Common myeloid progenitor, CD34-positive (primary cell): ENCODE results near the gene GLCE.

ENCODE experiments used
- CTCF ChIA-PET: fragments of 350-600 bp; sonication (Branson Sonifier 250); formaldehyde crosslinking; loops from one replicate; lab custom pipeline; 2021; ENCODE audit warnings: antibody characterized with exemption; lab: Charles Lee
- POLR2A ChIA-PET: fragments of 350-600 bp; sonication (Branson Sonifier 250); formaldehyde crosslinking; loops from one replicate; lab custom pipeline; 2021; ENCODE audit warnings: antibody characterized with exemption; lab: Charles Lee
- DNase-seq, 3 donors: peaks; one replicate each; pipeline versions ENCODE4 v3.0.0 to v3.0.0-alpha.2; 2013
- H3K27ac ChIP-seq, 2 experiments: 1 replicate in 1 of 2; 2 replicates in 1 of 2; pipeline ENCODE4 v1.7.0; 2013; ENCODE audit warnings: inconsistent platforms in 2 of 2, low read length in 2 of 2, mild to moderate bottlenecking in 2 of 2, low read depth in 1 of 2, moderate library complexity in 1 of 2; ENCODE audit not compliant: severe bottlenecking in 2 of 2, insufficient read depth in 1 of 2, poor library complexity in 1 of 2
- H3K27me3 ChIP-seq, 5 experiments: replicated peaks in 2 of 5; 1 replicate in 3 of 5; 2 replicates in 2 of 5; pipeline versions ENCODE4 v1.6.1 to v1.7.0; 2013; ENCODE audit warnings: low read length in 4 of 5, mild to moderate bottlenecking in 2 of 5, moderate library complexity in 2 of 5, inconsistent platforms in 1 of 5; ENCODE audit not compliant: insufficient read depth in 5 of 5, control insufficient read depth in 4 of 5
- H3K36me3 ChIP-seq, 4 experiments: 1 replicate in 2 of 4; 2 replicates in 2 of 4; pipeline versions ENCODE4 v1.6.1 to v1.7.0; 2013; ENCODE audit warnings: low read length in 3 of 4, control low read depth in 1 of 4, mild to moderate bottlenecking in 1 of 4; ENCODE audit not compliant: control insufficient read depth in 4 of 4, insufficient read depth in 4 of 4
- H3K4me1 ChIP-seq, 4 experiments: 1 replicate in 3 of 4; 2 replicates in 1 of 4; pipeline versions ENCODE4 v1.6.1 to v1.7.1; 2013; ENCODE audit warnings: low read length in 3 of 4, mild to moderate bottlenecking in 3 of 4, control low read depth in 1 of 4, inconsistent platforms in 1 of 4, moderate library complexity in 1 of 4; ENCODE audit not compliant: control insufficient read depth in 4 of 4, insufficient read depth in 4 of 4; ENCODE audit errors: control extremely low read depth in 1 of 4
- H3K4me3 ChIP-seq, 7 experiments: 1 replicate in 4 of 7; 2 replicates in 3 of 7; pipeline versions ENCODE4 v1.5.1 to v1.7.0; 2013; ENCODE audit warnings: mild to moderate bottlenecking in 7 of 7, low read length in 6 of 7, moderate library complexity in 6 of 7, inconsistent platforms in 2 of 7, low read depth in 2 of 7, control low read depth in 1 of 7; ENCODE audit not compliant: insufficient read depth in 4 of 7, control insufficient read depth in 1 of 7; ENCODE audit errors: extremely low read depth in 1 of 7
- H3K9me3 ChIP-seq, 5 experiments: 1 replicate in 4 of 5; 2 replicates in 1 of 5; pipeline versions ENCODE4 v1.6.1 to v1.7.1; 2013; ENCODE audit warnings: low read length in 4 of 5, mild to moderate bottlenecking in 2 of 5, inconsistent platforms in 1 of 5, low read depth in 1 of 5, moderate library complexity in 1 of 5; ENCODE audit not compliant: control insufficient read depth in 4 of 5, insufficient read depth in 2 of 5; ENCODE audit errors: control extremely low read depth in 1 of 5
- WGBS: methylation state at CpG from one replicate; pipeline ENCODE4 v1.1.5; 2013; ENCODE audit not compliant: insufficient coverage; 5-methylcytosine and 5-hydroxymethylcytosine counted together

GLCE gene

DNA sequence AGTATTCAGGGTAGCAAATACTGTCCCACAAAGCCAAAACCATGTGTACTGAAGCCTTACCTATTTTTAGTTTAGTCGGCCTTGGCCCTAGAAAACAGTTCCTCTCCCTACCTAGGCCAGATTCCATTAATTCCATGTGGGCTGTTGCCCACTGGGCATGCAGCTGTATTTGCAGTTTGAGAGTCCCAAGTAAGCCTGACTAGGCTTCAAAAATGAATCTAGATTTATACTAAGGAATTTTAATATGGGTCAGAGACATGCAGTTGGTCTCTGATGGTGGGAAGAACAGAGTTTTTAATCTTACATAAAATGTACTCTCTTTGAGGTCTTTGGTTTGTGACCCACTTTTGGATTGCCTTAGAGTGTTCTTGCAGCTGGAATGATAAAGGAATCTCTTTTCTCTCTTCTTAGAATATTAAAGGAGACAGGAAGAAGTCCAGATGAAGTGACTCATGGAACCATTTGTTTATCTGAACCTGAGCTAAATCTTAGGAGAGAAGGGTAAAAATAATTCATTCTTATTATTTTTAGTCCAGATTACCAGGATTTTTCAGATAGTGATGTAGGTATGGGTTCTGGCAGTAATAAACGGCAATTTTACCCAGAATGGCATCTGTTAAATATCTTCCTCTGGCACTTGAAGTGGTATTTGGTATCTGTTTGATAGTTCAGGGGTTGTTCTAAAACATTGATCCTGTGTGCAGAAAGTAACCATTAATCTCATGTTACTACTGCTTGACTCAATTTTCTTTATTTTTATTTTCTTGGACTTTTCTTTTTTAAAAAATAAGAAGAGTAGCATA lies 33.8 kb downstream of the GLCE start:
- Histone ChIP-seq H3K4me1 (no peaks in the 10 kb centered on the region), H3K36me3 (peaks cover 0 to 8% (median 5%) of the 10 kb centered on the region in 4 experiments), H3K4me3 (no peak overlapping the region), H3K27ac (no peak overlapping the region), H3K27me3 (no peaks in the 10 kb centered on the region), H3K9me3 (peaks cover 0 to 21% (median 0%) of the 10 kb centered on the region in 5 experiments)
- POLR2A ChIA-PET, result no interaction called here
- WGBS, result 100% methylated on average over 2 of the region's 2 CpGs
- CTCF ChIA-PET, result no interaction called here
- DNase-seq, result no peak

DNA sequence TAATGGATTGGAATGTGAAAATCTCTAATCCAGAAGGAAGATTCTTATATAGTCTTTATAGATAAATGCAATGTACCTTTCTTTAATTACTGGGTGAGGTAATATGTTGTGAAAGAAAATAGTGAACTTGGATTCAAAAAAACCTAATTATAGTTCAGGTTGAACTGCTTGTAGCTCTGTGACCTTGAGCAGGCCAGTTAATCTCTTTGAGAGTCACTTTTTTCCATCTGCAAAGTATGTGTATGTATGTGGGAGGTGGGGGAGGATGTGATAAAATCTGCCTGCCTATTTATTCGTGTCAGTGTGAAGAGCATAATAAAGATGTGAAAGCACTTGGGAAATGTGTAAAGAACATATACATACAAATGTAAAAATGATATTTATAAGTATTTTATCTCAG lies 34.4 kb downstream of the GLCE start:
- DNase-seq, result no peak
- Histone ChIP-seq H3K27me3 (no peaks in the 10 kb centered on the region), H3K4me1 (no peaks in the 10 kb centered on the region), H3K4me3 (no peak overlapping the region), H3K9me3 (peaks cover 0 to 16% (median 0%) of the 10 kb centered on the region in 5 experiments), H3K27ac (no peak overlapping the region), H3K36me3 (peaks cover 0 to 7% (median 5%) of the 10 kb centered on the region in 4 experiments)
- CTCF ChIA-PET, result no interaction called here
- POLR2A ChIA-PET, result no interaction called here
- no CpG with 5 or more reads among the region's 1 CpG for WGBS

DNA sequence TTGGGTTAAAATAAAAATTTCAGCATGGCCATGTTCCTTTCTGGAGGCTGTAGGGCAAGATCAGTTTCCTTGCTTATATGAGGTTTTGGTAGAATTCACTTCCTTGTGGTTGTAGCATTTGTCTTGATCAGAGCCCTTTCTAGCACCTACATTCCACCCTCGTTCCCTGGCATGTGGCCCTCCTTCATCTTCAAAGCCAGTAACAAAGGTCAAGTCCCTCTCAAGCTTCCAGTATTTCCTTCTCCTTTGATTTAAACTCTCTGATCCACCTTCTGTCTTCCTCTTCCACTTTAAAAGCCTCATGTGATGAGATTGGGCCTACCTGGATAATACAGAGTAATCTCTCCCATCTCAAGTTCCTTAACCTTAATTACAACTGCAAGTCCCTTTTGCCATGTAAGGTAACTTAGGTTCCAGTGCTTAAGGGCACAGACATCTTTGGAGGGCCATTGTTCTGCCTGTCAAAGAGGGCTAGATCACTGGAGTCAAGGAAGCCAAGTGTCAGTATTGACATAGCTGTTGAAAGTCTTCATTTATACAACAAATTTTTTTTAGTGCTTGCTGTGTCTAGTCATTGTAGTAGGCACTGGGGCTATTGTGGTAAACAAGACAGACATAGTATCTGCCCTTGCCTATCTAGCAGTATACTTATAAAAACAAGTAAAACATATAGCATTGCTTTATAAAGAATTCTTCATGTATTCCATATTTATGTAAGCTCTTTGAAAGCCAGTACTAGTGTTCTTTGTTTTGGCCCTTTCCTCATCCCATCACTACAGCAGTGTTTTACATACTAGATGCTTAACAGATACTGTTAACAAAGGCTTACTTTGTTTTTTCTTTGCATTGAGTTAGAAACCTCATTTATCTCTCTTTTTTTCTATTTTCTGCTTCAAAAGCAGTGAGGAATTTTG lies 40.7 kb downstream of the GLCE start:
- 100% methylated on average over 1 of the region's 1 CpG for whole genome bisulfite sequencing
- H3K27me3 ChIP-seq, result no peaks in the 10 kb centered on the region
- H3K27ac ChIP-seq, result no peak overlapping the region

DNA sequence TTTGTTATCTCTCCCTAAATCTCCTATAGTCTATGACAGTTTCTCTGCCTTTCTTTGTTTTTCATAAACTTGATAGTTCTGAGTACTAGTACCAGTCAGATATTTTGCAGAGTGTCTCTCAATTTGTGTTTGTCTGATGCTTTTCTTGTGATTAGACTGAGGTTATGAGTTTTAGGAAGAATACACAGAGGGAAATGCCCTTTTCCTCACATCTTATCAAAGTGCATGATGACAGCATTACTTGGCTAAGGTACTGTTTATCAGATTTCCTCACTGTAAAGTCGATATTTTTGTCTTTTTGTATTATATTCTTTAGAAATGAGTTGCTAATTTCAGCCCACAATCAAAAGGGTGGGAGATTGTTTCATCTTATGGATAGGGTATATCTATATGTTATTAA lies 45.6 kb downstream of the GLCE start:
- no CpG with 5 or more reads among the region's 1 CpG for WGBS
- no peaks in the 10 kb centered on the region for H3K27me3 ChIP-seq
- CTCF ChIA-PET, result interaction anchor here (0.6 kb wide), 1 partner anchor 157 kb away, joined by 4 read pairs; no protein-coding TSS in a partner anchor
- no peak for DNase-seq
- no peaks in the 10 kb centered on the region for H3K36me3 ChIP-seq
- peaks cover 0 to 3% (median 0%) of the 10 kb centered on the region in 4 experiments for H3K4me1 ChIP-seq
- POLR2A ChIA-PET, result no interaction called here
- H3K4me3 ChIP-seq, result no peak overlapping the region
- H3K9me3 ChIP-seq, result no peaks in the 10 kb centered on the region
- no peak overlapping the region for H3K27ac ChIP-seq

More for the DNA sequence above, 40.7 kb downstream of the GLCE start:
- H3K9me3 ChIP-seq, result no peaks in the 10 kb centered on the region
- no peak for DNase-seq
- POLR2A ChIA-PET, result no interaction called here
- CTCF ChIA-PET, result interaction anchor here (1.3 kb wide), 1 partner anchor 26 kb away, joined by 3 read pairs; no protein-coding TSS in a partner anchor
- no peaks in the 10 kb centered on the region for H3K4me1 ChIP-seq
- peaks cover 0 to 7% (median 5%) of the 10 kb centered on the region in 4 experiments for H3K36me3 ChIP-seq
- no peak overlapping the region for H3K4me3 ChIP-seq

DNA sequence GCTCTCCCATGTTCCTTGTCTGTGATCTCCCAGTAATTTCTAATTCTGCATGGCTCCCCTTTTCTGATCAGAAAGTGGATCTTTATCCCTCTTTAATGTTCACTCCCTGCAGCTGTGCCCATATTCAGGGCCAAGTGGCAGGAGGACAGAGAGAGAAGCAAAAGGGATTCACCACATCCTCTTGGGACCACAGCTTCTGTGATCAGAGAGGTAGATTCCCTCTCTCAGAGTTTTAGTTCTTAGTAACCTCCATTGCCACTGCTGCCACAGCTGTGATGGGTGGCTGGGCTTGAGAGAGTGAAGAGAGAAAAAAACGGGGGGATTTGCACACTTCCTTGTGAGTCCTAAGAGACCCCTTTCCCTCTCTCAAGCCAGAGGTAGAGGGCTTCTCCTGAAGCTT lies 49.2 kb downstream of the GLCE start:
- no peak overlapping the region for H3K27ac ChIP-seq
- no peaks in the 10 kb centered on the region for H3K9me3 ChIP-seq
- no peaks in the 10 kb centered on the region for H3K27me3 ChIP-seq
- WGBS, result no CpG with 5 or more reads among the region's 1 CpG
- CTCF ChIA-PET, result no interaction called here
- no peak for DNase-seq
- H3K4me3 ChIP-seq, result no peak overlapping the region
- POLR2A ChIA-PET, result no interaction called here
- peaks cover 0 to 3% (median 0%) of the 10 kb centered on the region in 4 experiments for H3K4me1 ChIP-seq
- H3K36me3 ChIP-seq, result peaks cover 0 to 5% (median 0%) of the 10 kb centered on the region in 4 experiments

DNA sequence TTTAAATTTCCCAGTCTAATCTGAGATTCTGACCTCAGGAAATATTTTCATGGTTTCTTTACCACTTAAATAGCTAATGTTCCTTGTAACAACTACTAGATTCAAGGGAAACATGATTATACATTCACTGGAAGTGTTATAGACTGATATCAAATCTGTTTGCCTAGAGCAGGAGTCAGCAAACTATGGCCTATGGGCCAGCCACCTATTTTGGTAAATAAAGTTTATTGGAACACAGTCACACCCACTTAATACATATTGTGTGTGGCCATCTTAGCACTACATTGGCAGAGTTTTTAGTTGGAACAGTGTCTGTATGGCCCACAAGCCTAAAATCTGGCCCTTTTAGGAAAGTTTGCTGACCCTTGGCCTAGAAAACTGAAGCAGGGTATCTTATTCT lies 50.1 kb downstream of the GLCE start:
- no peak overlapping the region for H3K4me3 ChIP-seq
- H3K36me3 ChIP-seq, result peaks cover 0 to 5% (median 0%) of the 10 kb centered on the region in 4 experiments
- CTCF ChIA-PET, result interaction anchor here (1.0 kb wide), 1 partner anchor 152 kb away, joined by 3 read pairs; no protein-coding TSS in a partner anchor
- DNase-seq, result no peak
- no peak overlapping the region for H3K27ac ChIP-seq
- POLR2A ChIA-PET, result no interaction called here
- no peaks in the 10 kb centered on the region for H3K9me3 ChIP-seq
- H3K27me3 ChIP-seq, result no peaks in the 10 kb centered on the region
- H3K4me1 ChIP-seq, result peaks cover 0 to 3% (median 0%) of the 10 kb centered on the region in 4 experiments
